ENCODE data around the gene TMEM94.

Gene TMEM94

GRCh38 chr17:75530837-75531720 is 74.6 kb downstream of the TMEM94 start:
- no peak for DNase-seq

GRCh38 chr17:75531721-75532072 is 75.3 kb downstream of the TMEM94 start:
- DNase-seq: no peak

GRCh38 chr17:75535119-75535537 is 78.7 kb downstream of the TMEM94 start:
- peak in 3 of 5 donors; percentile 24 to 89 (median 35) for DNase-seq

GRCh38 chr17:75535871-75536270 is 79.4 kb downstream of the TMEM94 start:
- no peak for DNase-seq

GRCh38 chr17:75536366-75536765 is 79.9 kb downstream of the TMEM94 start:
- no peak for DNase-seq

- no peak for DNase-seq
These were observed 83.7 kb downstream of the TMEM94 start for GRCh38 chr17:75539967-75540729.

- no peak for DNase-seq
These were observed 84.6 kb downstream of the TMEM94 start for GRCh38 chr17:75540923-75541503.

- DNase-seq: no peak
These were observed 85.8 kb downstream of the TMEM94 start for GRCh38 chr17:75542229-75542628.

- DNase-seq: no peak
These were observed 86.4 kb downstream of the TMEM94 start for GRCh38 chr17:75542728-75543336.

- no peak for DNase-seq
These were observed 87.8 kb downstream of the TMEM94 start for GRCh38 chr17:75544250-75544649.

GRCh38 chr17:75546181-75546580 is 89.7 kb downstream of the TMEM94 start:
- DNase-seq: no peak

- DNase-seq: no peak
These were observed 90.7 kb downstream of the TMEM94 start for GRCh38 chr17:75547091-75547490.

GRCh38 chr17:75548813-75549212 is 92.4 kb downstream of the TMEM94 start:
- no peak for DNase-seq
